Measurements from ENCODE around the gene KLB.
"Not testable (repeated sequence)": the region's sequence is repeated elsewhere in the genome, so short reads cannot be mapped to it uniquely, and the experiment has no call there.

Gene KLB

GRCh38 chr4:39456946-39457763 is 50.4 kb downstream of the KLB start:
- no peak overlapping the region for H4K12ac ChIP-seq (ENCODE audit: low read depth, low read length)
- H4K91ac ChIP-seq (ENCODE audit: low read depth, low read length): no peak overlapping the region
- H3K79me1 ChIP-seq (ENCODE audit: low read length): peaks cover 5% of the 10 kb centered on the region
- H2BK12ac ChIP-seq (ENCODE audit: low read length): no peak overlapping the region
- H3K4me1 ChIP-seq (ENCODE audit: control insufficient read depth in 1 of 2, insufficient read depth in 2 of 2, low read length in 2 of 2): no peaks in the 10 kb centered on the region
- H3K4me3 ChIP-seq (ENCODE audit: low read depth, low read length): no peak overlapping the region
- H2AFZ ChIP-seq (ENCODE audit: insufficient read depth, low read length, poor library complexity): no peak overlapping the region
- DNase-seq: no peak
- H2BK5ac ChIP-seq (ENCODE audit: low read depth, low read length, poor library complexity): no peak overlapping the region
- no peak overlapping the region for H3K23ac ChIP-seq (ENCODE audit: low read length)
- H3K4me2 ChIP-seq (ENCODE audit: low read length): peak overlapping the region; percentile 66
- H3K79me2 ChIP-seq (ENCODE audit: control insufficient read depth, insufficient read depth, low read length, poor library complexity): peaks cover 7% of the 10 kb centered on the region
- H3K14ac ChIP-seq (ENCODE audit: low read length): no peak overlapping the region
- no peak overlapping the region for H3K27ac ChIP-seq (ENCODE audit: low read depth, low read length)
- H4K8ac ChIP-seq (ENCODE audit: low read depth, low read length): no peak overlapping the region
- H3K9ac ChIP-seq (ENCODE audit: low read length): no peak overlapping the region
- no peak overlapping the region for H3K18ac ChIP-seq (ENCODE audit: low read length)
- WGBS (ENCODE audit: extremely low coverage, insufficient coverage, insufficient read length): no CpG with 5 or more reads among the region's 10 CpGs
- H3K27me3 ChIP-seq (ENCODE audit: insufficient read depth, low read length): no peaks in the 10 kb centered on the region
- peak overlapping the region; percentile 85 for H3K4ac ChIP-seq (ENCODE audit: low read depth, low read length)
- H2AK5ac ChIP-seq (ENCODE audit: low read length): no peak overlapping the region
- no peaks in the 10 kb centered on the region for H3K9me3 ChIP-seq (ENCODE audit: insufficient read depth, low read depth, low read length)
- H3K36me3 ChIP-seq (ENCODE audit: control insufficient read depth in 1 of 2, insufficient read depth in 2 of 2, low read length in 2 of 2): peaks cover 14 to 34% of the 10 kb centered on the region in 2 experiments
- H2BK120ac ChIP-seq (ENCODE audit: insufficient read depth, low read length, poor library complexity): no peak overlapping the region

DNA sequence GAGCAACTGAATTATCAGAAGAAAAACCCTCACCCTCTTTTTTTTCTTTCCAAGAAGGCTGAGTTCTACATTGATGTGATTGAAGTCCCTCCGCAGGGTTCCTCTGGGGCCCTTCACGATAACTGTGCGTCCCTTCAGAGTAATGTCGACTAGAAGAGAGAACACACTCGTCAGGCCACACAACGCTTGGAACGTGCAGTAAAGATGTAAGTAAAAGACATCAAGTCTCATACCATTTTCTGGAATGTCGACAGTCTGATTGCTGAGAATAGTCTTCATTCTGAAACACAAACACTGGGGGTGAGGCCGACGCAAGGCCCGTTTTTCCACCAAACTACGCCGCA is 51.4 kb downstream of the KLB start:
- H4K12ac ChIP-seq (ENCODE audit: low read depth, low read length): peak overlapping the region; percentile 55
- peak overlapping the region; percentile 98 for H3K9ac ChIP-seq (ENCODE audit: low read length)
- H2BK5ac ChIP-seq (ENCODE audit: low read depth, low read length, poor library complexity): peak overlapping the region; percentile 55
- peak overlapping the region; percentile 67 for H2AK5ac ChIP-seq (ENCODE audit: low read length)
- peak overlapping the region; percentile 91 for H3K4ac ChIP-seq (ENCODE audit: low read depth, low read length)
- H3K14ac ChIP-seq (ENCODE audit: low read length): peak overlapping the region; percentile 75
- WGBS (ENCODE audit: extremely low coverage, insufficient coverage, insufficient read length): no CpG with 5 or more reads among the region's 13 CpGs
- H3K79me1 ChIP-seq (ENCODE audit: low read length); H3K27me3 ChIP-seq (ENCODE audit: insufficient read depth, low read length); H2BK12ac ChIP-seq (ENCODE audit: low read length); H3K79me2 ChIP-seq (ENCODE audit: control insufficient read depth, insufficient read depth, low read length, poor library complexity); H3K9me3 ChIP-seq (ENCODE audit: insufficient read depth, low read depth, low read length); H3K23ac ChIP-seq (ENCODE audit: low read length); H3K4me1 ChIP-seq (ENCODE audit: control insufficient read depth in 1 of 2, insufficient read depth in 2 of 2, low read length in 2 of 2): not testable (repeated sequence)
- peak overlapping the region; percentile 82 for H3K4me3 ChIP-seq (ENCODE audit: low read depth, low read length)
- peak overlapping the region; percentile 66 for H3K4me2 ChIP-seq (ENCODE audit: low read length)
- peak overlapping the region; percentile 91 for H4K8ac ChIP-seq (ENCODE audit: low read depth, low read length)
- peak overlapping the region; percentile 89 for H3K27ac ChIP-seq (ENCODE audit: low read depth, low read length)
- peak overlapping the region; percentile 46 for H2AFZ ChIP-seq (ENCODE audit: insufficient read depth, low read length, poor library complexity)
- peak in 1 of 2 donors; percentile 20 for DNase-seq
- H4K91ac ChIP-seq (ENCODE audit: low read depth, low read length): peak overlapping the region; percentile 83
- peaks cover 16 to 26% of the 10 kb centered on the region in 2 experiments for H3K36me3 ChIP-seq (ENCODE audit: control insufficient read depth in 1 of 2, insufficient read depth in 2 of 2, low read length in 2 of 2)
- H3K18ac ChIP-seq (ENCODE audit: low read length): peak overlapping the region; percentile 13
- peak overlapping the region; percentile 74 for H2BK120ac ChIP-seq (ENCODE audit: insufficient read depth, low read length, poor library complexity)

GRCh38 chr4:39458505-39459300 is 52.0 kb downstream of the KLB start, which contains the start of the genes LIAS and RPL9:
LIAS (plus strand) TSS chr4:39459056; CDS start chr4:39459118, 62 bp downstream.
RPL9 (minus strand) TSS chr4:39458922; CDS start chr4:39458439, 483 bp downstream.
- Histone ChIP-seq H3K79me2 (ENCODE audit: control insufficient read depth, insufficient read depth, low read length, poor library complexity) (peaks cover 7% of the 10 kb centered on the region), H3K23ac (ENCODE audit: low read length) (no peak within 1 kb of the TSS), H2BK120ac (ENCODE audit: insufficient read depth, low read length, poor library complexity) (peak within 1 kb of the TSS; percentile 74), H3K4me1 (ENCODE audit: control insufficient read depth in 1 of 2, insufficient read depth in 2 of 2, low read length in 2 of 2) (no peaks in the 10 kb centered on the region), H3K9ac (ENCODE audit: low read length) (peak within 1 kb of the TSS; percentile 98), H3K36me3 (ENCODE audit: control insufficient read depth in 1 of 2, insufficient read depth in 2 of 2, low read length in 2 of 2) (peaks cover 18 to 21% of the 10 kb centered on the region in 2 experiments), H3K79me1 (ENCODE audit: low read length) (peaks cover 5% of the 10 kb centered on the region), H3K4ac (ENCODE audit: low read depth, low read length) (peak within 1 kb of the TSS; percentile 91), H3K14ac (ENCODE audit: low read length) (peak within 1 kb of the TSS; percentile 75), H2AFZ (ENCODE audit: insufficient read depth, low read length, poor library complexity) (peak within 1 kb of the TSS; percentile 53), H3K27ac (ENCODE audit: low read depth, low read length) (peak within 1 kb of the TSS; percentile 89), H3K4me2 (ENCODE audit: low read length) (peak within 1 kb of the TSS; percentile 66), H3K4me3 (ENCODE audit: low read depth, low read length) (peak within 1 kb of the TSS; percentile 82), H3K27me3 (ENCODE audit: insufficient read depth, low read length) (no peaks in the 10 kb centered on the region), H2AK5ac (ENCODE audit: low read length) (peak within 1 kb of the TSS; percentile 67), H2BK12ac (ENCODE audit: low read length) (no peak within 1 kb of the TSS), H4K12ac (ENCODE audit: low read depth, low read length) (peak within 1 kb of the TSS; percentile 71), H3K9me3 (ENCODE audit: insufficient read depth, low read depth, low read length) (no peaks in the 10 kb centered on the region), H4K8ac (ENCODE audit: low read depth, low read length) (peak within 1 kb of the TSS; percentile 91), H3K18ac (ENCODE audit: low read length) (peak within 1 kb of the TSS; percentile 13), H2BK5ac (ENCODE audit: low read depth, low read length, poor library complexity) (peak within 1 kb of the TSS; percentile 55), H4K91ac (ENCODE audit: low read depth, low read length) (peak within 1 kb of the TSS; percentile 83)
- DNase-seq: peak; percentile 98 to 100
- no CpG with 5 or more reads among the region's 55 CpGs for WGBS (ENCODE audit: extremely low coverage, insufficient coverage, insufficient read length)

- H3K79me2 ChIP-seq (ENCODE audit: control insufficient read depth, insufficient read depth, low read length, poor library complexity): no peaks in the 10 kb centered on the region
- H2BK12ac ChIP-seq (ENCODE audit: low read length): no peak overlapping the region
- no peak overlapping the region for H4K8ac ChIP-seq (ENCODE audit: low read depth, low read length)
- peaks cover 0 to 3% of the 10 kb centered on the region in 2 experiments for H3K4me1 ChIP-seq (ENCODE audit: control insufficient read depth in 1 of 2, insufficient read depth in 2 of 2, low read length in 2 of 2)
- H3K27me3 ChIP-seq (ENCODE audit: insufficient read depth, low read length): no peaks in the 10 kb centered on the region
- no peak overlapping the region for H3K4me3 ChIP-seq (ENCODE audit: low read depth, low read length)
- no peak overlapping the region for H4K91ac ChIP-seq (ENCODE audit: low read depth, low read length)
- peaks cover 0 to 10% of the 10 kb centered on the region in 2 experiments for H3K36me3 ChIP-seq (ENCODE audit: control insufficient read depth in 1 of 2, insufficient read depth in 2 of 2, low read length in 2 of 2)
- no peaks in the 10 kb centered on the region for H3K9me3 ChIP-seq (ENCODE audit: insufficient read depth, low read depth, low read length)
- no peak overlapping the region for H3K23ac ChIP-seq (ENCODE audit: low read length)
- H2BK5ac ChIP-seq (ENCODE audit: low read depth, low read length, poor library complexity): no peak overlapping the region
- no peak overlapping the region for H3K4ac ChIP-seq (ENCODE audit: low read depth, low read length)
- no peak overlapping the region for H3K4me2 ChIP-seq (ENCODE audit: low read length)
- no peak overlapping the region for H3K9ac ChIP-seq (ENCODE audit: low read length)
- no peak overlapping the region for H3K14ac ChIP-seq (ENCODE audit: low read length)
- H4K12ac ChIP-seq (ENCODE audit: low read depth, low read length): no peak overlapping the region
- H2BK120ac ChIP-seq (ENCODE audit: insufficient read depth, low read length, poor library complexity): no peak overlapping the region
- H3K18ac ChIP-seq (ENCODE audit: low read length): no peak overlapping the region
- DNase-seq: peak in 1 of 2 donors; percentile 56
- WGBS (ENCODE audit: extremely low coverage, insufficient coverage, insufficient read length): no CpG with 5 or more reads among the region's 2 CpGs
- H3K27ac ChIP-seq (ENCODE audit: low read depth, low read length): no peak overlapping the region
- H2AK5ac ChIP-seq (ENCODE audit: low read length): no peak overlapping the region
- H2AFZ ChIP-seq (ENCODE audit: insufficient read depth, low read length, poor library complexity): no peak overlapping the region
- peaks cover 3% of the 10 kb centered on the region for H3K79me1 ChIP-seq (ENCODE audit: low read length)
Measured at GRCh38 chr4:39464886-39465501, 58.3 kb downstream of the KLB start.
